A673 (cell line): Measurements from ENCODE around the gene LAMA5. TPM values are rescaled to one million over a fixed set of nuclear protein-coding genes. Genes with fewer than 3 reads are reported as not detected.
A peak's percentile ranks its signal among the peaks of the same experiment; 100 is the strongest.

Source experiments
- BruUV-seq: library from RNA; stranded (reverse); fragments of 400-500 nt; replicated peaks from 2 replicates; lab custom pipeline; 2021; lab: Mats Ljungman, UMichigan
- CTCF ChIA-PET: fragments of 300-600 bp; sonication (Branson Sonifier 250); formaldehyde crosslinking; loops from one replicate; lab custom pipeline; 2022; ENCODE audit warnings: antibody characterized with exemption; lab: Charles Lee
- POLR2A ChIA-PET: fragments of 300-600 bp; sonication (Branson Sonifier 250); formaldehyde crosslinking; loops from one replicate; lab custom pipeline; 2022; ENCODE audit warnings: antibody characterized with exemption; ENCODE audit not compliant: low non-redundant PET; lab: Charles Lee
- DNase-seq: peaks from one replicate; pipeline ENCODE4 v3.0.0-alpha.2; 2015; ENCODE audit warnings: low spot score
- H3K27ac ChIP-seq: fragments of 200-600 bp; sonication (generic); 2 replicates; pipeline ENCODE4 v1.5.1; 2016; ENCODE audit warnings: mixed run types, low read depth, mild to moderate bottlenecking, mixed read lengths, antibody characterized with exemption, low read length; ENCODE audit not compliant: poor library complexity, severe bottlenecking
- H3K27me3 ChIP-seq: fragments of 200-600 bp; sonication (generic); replicated peaks from 2 replicates; pipeline ENCODE4 v1.6.1; 2017; ENCODE audit warnings: mixed run types, low read depth, mild to moderate bottlenecking, mixed read lengths, antibody characterized with exemption, low read length; ENCODE audit not compliant: insufficient read depth, poor library complexity
- H3K36me3 ChIP-seq: fragments of 200-600 bp; sonication (generic); 2 replicates; pipeline ENCODE4 v1.6.1; 2016; ENCODE audit warnings: mixed run types, mild to moderate bottlenecking, mixed read lengths, antibody characterized with exemption, low read length; ENCODE audit not compliant: insufficient read depth, poor library complexity, severe bottlenecking
- H3K4me1 ChIP-seq: fragments of 200-600 bp; sonication (generic); 2 replicates; pipeline ENCODE4 v1.6.1; 2017; ENCODE audit warnings: mixed run types, mild to moderate bottlenecking, mixed read lengths, antibody characterized with exemption, low read length; ENCODE audit not compliant: insufficient read depth, poor library complexity, severe bottlenecking
- H3K4me3 ChIP-seq: fragments of 200-600 bp; sonication (generic); 2 replicates; pipeline ENCODE4 v1.5.1; 2016; ENCODE audit warnings: low read depth, mixed run types, mild to moderate bottlenecking, mixed read lengths, low read length; ENCODE audit not compliant: poor library complexity, severe bottlenecking
- H3K9me3 ChIP-seq: fragments of 200-600 bp; sonication (generic); 2 replicates; pipeline ENCODE4 v1.6.1; 2016; ENCODE audit warnings: mixed run types, low read depth, mild to moderate bottlenecking, mixed read lengths, antibody characterized with exemption, low read length; ENCODE audit not compliant: poor library complexity, severe bottlenecking
- CTCF ChIP-seq: fragments of 300-800, 200-600 bp; sonication (generic); conservative IDR thresholded peaks from 2 replicates; pipeline ENCODE4 v1.5.1; 2017; ENCODE audit warnings: low read depth, mild to moderate bottlenecking, antibody characterized with exemption, low read length, moderate library complexity, mixed read lengths
- EZH2 ChIP-seq: fragments of 200-600 bp; sonication (generic); IDR thresholded peaks from 2 replicates; pipeline ENCODE4 v1.6.1; 2017; ENCODE audit warnings: borderline replicate concordance, low read depth, mild to moderate bottlenecking, mixed read lengths, antibody characterized with exemption, low read length; ENCODE audit not compliant: poor library complexity, severe bottlenecking
- intact Hi-C: fragments of 100-400 bp; cut with micrococcal nuclease; formaldehyde crosslinking; loops from one replicate; pipeline ENCODE4 v1.10.0; 2022; ENCODE audit not compliant: unreplicated experiment
- total RNA-seq: library from RNA; stranded (reverse); gene quantifications from 2 replicates; pipeline ENCODE4 v1.2.3, GENCODE V29; 2021

The LAMA5 gene
- total RNA-seq, 1 experiment from 2014 or later = 4.2 TPM

DNA sequence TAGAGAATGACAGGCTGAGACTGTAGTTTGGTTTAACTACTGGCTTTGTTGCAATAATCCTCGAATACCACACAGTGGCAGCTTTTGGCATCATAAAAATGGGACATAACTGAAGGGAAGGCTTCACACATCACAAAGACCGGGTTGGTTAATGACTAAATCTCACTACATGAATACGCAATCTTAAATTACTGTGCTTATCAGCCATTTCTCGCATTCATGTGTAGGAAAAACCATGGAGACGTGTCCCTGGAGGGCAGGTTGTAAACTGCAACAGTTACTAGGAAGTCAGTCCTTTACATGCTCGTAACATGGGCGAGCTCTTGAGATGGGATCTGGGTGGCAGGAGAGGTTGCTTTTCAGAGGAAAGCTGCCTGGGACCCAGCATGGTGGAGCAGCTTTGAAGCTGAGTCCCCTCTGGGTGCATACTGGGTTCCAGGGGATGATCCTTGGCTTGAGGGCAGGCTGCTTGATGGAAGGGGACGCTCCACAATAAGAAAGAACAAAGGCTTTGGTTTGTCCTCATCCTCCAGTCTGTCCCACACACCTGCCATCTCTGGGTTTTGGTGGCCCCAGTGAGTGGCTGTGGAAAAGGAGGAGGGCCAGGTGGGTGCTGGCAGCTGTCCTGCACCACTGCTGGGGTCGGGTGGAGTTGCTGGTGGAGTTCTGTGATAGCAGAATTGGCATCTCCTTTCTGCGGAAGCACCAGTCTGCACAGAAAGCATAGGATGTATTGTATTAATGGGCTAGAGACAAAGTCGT is 21.9 kb upstream of the LAMA5 start:
- no peak overlapping the region for H3K4me3 ChIP-seq
- no TSS peak for BruUV-seq
- ChIA-PET POLR2A (no interaction called here), CTCF (no interaction called here)
- H3K27ac ChIP-seq = no peak overlapping the region
- no peaks in the 10 kb centered on the region for H3K27me3 ChIP-seq
- H3K9me3 ChIP-seq = no peaks in the 10 kb centered on the region
- peaks cover 44% of the 10 kb centered on the region for H3K36me3 ChIP-seq
- H3K4me1 ChIP-seq = peaks cover 24% of the 10 kb centered on the region
- DNase-seq = no peak
- 0 out of 2 replicates have a peak, but pooled peaks have one; percentile 10 for TF ChIP-seq CTCF
- no peak for TF ChIP-seq EZH2
- intact Hi-C loops = no loop called here

GRCh38 chr20:62387933-62388635 is 21.0 kb upstream of the LAMA5 start:
- ChIA-PET POLR2A (no interaction called here), CTCF (no interaction called here)
- H3K9me3 ChIP-seq = no peaks in the 10 kb centered on the region
- H3K36me3 ChIP-seq = peaks cover 41% of the 10 kb centered on the region
- no peak for DNase-seq
- no TSS peak for BruUV-seq
- H3K4me3 ChIP-seq = peak overlapping the region; percentile 100
- H3K27ac ChIP-seq = peak overlapping the region; percentile 96
- H3K4me1 ChIP-seq = peaks cover 24% of the 10 kb centered on the region
- intact Hi-C loops = no loop called here
- H3K27me3 ChIP-seq = no peaks in the 10 kb centered on the region
- TF ChIP-seq CTCF (no peak), EZH2 (no peak)

DNA sequence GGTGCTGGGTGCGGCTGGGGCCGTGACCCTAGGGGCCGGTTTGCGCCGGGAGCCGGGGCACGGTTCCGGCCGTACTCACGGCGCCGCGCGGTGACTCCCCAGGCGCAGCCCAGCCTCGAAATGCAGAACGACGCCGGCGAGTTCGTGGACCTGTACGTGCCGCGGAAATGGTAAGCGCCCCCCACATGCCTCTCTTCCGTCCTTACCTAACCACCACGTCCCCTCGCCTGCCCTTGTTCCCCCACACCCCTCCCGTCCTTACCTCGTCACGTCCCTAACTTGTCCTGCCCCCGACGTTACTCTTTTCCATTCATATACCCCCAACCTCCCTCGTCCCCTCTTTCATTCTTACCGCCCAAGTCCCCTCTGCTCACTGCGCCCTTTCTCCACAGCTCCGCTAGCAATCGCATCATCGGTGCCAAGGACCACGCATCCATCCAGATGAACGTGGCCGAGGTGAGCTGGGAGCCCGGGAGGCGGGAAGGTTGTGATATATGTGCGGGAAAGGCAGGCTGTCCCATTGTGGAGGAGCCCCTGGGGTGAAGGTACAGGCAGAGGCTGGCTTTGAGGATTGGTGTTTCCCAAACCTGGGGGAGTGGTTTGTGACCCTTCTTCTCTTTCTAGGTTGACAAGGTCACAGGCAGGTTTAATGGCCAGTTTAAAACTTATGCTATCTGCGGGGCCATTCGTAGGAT is 20.3 kb upstream of the LAMA5 start:
- Histone ChIP-seq H3K4me1 (peaks cover 24% of the 10 kb centered on the region), H3K27ac (peak overlapping the region; percentile 96), H3K9me3 (no peaks in the 10 kb centered on the region), H3K4me3 (peak overlapping the region; percentile 100), H3K27me3 (no peaks in the 10 kb centered on the region), H3K36me3 (peaks cover 42% of the 10 kb centered on the region)
- ChIA-PET POLR2A (interaction anchor here (0.6 kb wide), 2 partner anchors 166 to 1254 kb away, joined by 3 to 11 read pairs; no protein-coding TSS in a partner anchor), CTCF (interaction anchor here (0.6 to 0.7 kb wide), 4 partner anchors 21 to 1351 kb away, joined by 3 to 9 read pairs (median 6); partner anchors contain the start of gene LAMA5)
- TF ChIP-seq CTCF (no peak), EZH2 (no peak)
- TSS peak; percentile 80 for BruUV-seq
- intact Hi-C loops = no loop called here
- DNase-seq = no peak
